Measurements from ENCODE around the gene PCNX1.

DNA sequence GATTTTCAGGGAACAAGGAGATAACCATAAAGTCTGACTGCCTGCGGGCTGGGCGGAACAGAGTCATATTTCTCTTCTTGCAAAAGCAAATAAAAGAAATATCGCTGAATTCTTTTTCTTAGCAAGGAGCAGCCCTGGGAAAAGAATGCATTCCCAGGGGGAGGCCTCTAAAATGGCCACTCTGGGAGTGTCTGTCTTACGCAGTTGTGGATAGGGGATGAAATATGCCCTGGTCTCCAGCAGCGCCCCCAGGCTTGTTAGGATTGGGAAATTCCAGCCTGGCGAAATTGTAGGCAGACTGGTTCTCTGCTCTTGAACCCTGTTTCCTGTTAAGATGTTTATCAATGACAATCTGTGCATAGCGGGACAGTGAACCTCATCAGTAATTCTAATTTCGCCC lies 40.5 kb downstream of the PCNX1 start:
- no peak for TF ChIP-seq GLIS3 (CRISPR knock-in tag; IDR thresholded peaks at IDR 0.05)
- TF ChIP-seq, protein P1, sequence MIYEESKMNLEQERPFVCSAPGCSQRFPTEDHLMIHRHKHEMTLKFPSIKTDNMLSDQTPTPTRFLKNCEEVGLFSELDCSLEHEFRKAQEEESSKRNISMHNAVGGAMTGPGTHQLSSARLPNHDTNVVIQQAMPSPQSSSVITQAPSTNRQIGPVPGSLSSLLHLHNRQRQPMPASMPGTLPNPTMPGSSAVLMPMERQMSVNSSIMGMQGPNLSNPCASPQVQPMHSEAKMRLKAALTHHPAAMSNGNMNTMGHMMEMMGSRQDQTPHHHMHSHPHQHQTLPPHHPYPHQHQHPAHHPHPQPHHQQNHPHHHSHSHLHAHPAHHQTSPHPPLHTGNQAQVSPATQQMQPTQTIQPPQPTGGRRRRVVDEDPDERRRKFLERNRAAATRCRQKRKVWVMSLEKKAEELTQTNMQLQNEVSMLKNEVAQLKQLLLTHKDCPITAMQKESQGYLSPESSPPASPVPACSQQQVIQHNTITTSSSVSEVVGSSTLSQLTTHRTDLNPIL (CRISPR knock-in tag; IDR thresholded peaks at IDR 0.05; ENCODE audit: low read depth) = no peak
- TF ChIP-seq ISL1 (CRISPR knock-in tag; IDR thresholded peaks at IDR 0.05) = no peak
- TF ChIP-seq ZNF8 (CRISPR knock-in tag; IDR thresholded peaks at IDR 0.05) = no peak
- TF ChIP-seq CSDC2 (CRISPR knock-in tag; IDR thresholded peaks at IDR 0.05) = no peak
- no peak for TF ChIP-seq ARNTL (CRISPR knock-in tag; IDR thresholded peaks at IDR 0.05; ENCODE audit: borderline replicate concordance, low read depth)
- TF ChIP-seq, protein P2, sequence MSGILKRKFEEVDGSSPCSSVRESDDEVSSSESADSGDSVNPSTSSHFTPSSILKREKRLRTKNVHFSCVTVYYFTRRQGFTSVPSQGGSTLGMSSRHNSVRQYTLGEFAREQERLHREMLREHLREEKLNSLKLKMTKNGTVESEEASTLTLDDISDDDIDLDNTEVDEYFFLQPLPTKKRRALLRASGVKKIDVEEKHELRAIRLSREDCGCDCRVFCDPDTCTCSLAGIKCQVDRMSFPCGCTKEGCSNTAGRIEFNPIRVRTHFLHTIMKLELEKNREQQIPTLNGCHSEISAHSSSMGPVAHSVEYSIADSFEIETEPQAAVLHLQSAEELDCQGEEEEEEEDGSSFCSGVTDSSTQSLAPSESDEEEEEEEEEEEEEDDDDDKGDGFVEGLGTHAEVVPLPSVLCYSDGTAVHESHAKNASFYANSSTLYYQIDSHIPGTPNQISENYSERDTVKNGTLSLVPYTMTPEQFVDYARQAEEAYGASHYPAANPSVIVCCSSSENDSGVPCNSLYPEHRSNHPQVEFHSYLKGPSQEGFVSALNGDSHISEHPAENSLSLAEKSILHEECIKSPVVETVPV (CRISPR knock-in tag; IDR thresholded peaks at IDR 0.05) = no peak
- TF ChIP-seq, protein P3, sequence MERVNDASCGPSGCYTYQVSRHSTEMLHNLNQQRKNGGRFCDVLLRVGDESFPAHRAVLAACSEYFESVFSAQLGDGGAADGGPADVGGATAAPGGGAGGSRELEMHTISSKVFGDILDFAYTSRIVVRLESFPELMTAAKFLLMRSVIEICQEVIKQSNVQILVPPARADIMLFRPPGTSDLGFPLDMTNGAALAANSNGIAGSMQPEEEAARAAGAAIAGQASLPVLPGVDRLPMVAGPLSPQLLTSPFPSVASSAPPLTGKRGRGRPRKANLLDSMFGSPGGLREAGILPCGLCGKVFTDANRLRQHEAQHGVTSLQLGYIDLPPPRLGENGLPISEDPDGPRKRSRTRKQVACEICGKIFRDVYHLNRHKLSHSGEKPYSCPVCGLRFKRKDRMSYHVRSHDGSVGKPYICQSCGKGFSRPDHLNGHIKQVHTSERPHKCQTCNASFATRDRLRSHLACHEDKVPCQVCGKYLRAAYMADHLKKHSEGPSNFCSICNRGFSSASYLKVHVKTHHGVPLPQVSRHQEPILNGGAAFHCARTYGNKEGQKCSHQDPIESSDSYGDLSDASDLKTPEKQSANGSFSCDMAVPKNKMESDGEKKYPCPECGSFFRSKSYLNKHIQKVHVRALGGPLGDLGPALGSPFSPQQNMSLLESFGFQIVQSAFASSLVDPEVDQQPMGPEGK (CRISPR knock-in tag; IDR thresholded peaks at IDR 0.05; ENCODE audit: borderline replicate concordance) = no peak
- TF ChIP-seq PPARA (CRISPR knock-in tag; IDR thresholded peaks at IDR 0.05; ENCODE audit: borderline replicate concordance) = no peak
- no peak for TF ChIP-seq RARB (CRISPR knock-in tag; IDR thresholded peaks at IDR 0.05)
- TF ChIP-seq, protein P4, sequence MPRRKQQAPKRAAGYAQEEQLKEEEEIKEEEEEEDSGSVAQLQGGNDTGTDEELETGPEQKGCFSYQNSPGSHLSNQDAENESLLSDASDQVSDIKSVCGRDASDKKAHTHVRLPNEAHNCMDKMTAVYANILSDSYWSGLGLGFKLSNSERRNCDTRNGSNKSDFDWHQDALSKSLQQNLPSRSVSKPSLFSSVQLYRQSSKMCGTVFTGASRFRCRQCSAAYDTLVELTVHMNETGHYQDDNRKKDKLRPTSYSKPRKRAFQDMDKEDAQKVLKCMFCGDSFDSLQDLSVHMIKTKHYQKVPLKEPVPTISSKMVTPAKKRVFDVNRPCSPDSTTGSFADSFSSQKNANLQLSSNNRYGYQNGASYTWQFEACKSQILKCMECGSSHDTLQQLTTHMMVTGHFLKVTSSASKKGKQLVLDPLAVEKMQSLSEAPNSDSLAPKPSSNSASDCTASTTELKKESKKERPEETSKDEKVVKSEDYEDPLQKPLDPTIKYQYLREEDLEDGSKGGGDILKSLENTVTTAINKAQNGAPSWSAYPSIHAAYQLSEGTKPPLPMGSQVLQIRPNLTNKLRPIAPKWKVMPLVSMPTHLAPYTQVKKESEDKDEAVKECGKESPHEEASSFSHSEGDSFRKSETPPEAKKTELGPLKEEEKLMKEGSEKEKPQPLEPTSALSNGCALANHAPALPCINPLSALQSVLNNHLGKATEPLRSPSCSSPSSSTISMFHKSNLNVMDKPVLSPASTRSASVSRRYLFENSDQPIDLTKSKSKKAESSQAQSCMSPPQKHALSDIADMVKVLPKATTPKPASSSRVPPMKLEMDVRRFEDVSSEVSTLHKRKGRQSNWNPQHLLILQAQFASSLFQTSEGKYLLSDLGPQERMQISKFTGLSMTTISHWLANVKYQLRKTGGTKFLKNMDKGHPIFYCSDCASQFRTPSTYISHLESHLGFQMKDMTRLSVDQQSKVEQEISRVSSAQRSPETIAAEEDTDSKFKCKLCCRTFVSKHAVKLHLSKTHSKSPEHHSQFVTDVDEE (CRISPR knock-in tag; IDR thresholded peaks at IDR 0.05) = no peak
- no peak for TF ChIP-seq TCF4 (CRISPR knock-in tag; IDR thresholded peaks at IDR 0.05; ENCODE audit: borderline replicate concordance)
- TF ChIP-seq BACH2 (CRISPR knock-in tag; IDR thresholded peaks at IDR 0.05; ENCODE audit: borderline replicate concordance) = no peak

Data from SK-N-SH treated with all-trans-retinoic acid at 6 μM for 48 hours (cell line).